ENCODE data around the gene ABCB10.
A peak's percentile ranks its signal among the peaks of the same experiment; 100 is the strongest.
"Not testable (repeated sequence)": the region's sequence is repeated elsewhere in the genome, so short reads cannot be mapped to it uniquely, and the experiment has no call there.

The ABCB10 gene

DNA sequence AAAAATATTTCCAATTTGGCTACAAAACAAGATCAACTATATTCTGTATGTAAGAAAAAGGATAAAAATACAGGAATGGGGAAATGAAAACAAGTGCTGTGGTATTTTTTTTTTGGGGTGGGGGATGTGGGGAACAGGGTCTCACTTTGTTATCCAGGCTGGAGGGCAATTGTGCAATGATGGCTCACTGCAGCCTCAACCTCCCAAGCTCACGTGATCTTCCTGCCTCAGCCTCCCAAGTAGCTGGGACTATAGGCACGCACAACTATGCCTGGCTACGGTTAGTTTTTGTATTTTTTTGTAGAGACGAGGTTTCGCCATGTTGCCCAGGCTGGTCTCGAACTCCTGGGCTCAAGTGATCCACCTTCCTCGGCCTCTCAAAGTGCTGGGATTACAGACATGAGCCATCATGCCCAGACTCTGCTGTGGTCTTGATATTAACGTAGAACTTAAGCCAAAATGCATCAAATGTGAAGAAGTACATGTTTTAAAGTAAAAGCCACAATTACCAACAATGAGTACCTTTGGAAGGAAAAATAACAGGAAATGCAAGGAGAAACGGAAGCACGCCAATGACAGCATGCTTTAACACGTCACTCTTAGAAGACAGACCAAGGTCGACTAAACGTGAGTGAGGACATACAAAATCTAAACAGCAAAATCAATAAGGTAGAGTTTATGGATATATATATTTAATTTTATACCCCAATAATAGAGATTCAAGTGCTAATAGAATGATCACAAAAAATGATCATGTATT lies 8.8 kb upstream of the ABCB10 start:
- Mint-ChIP-seq H3K4me1 (peaks cover 14% of the 10 kb centered on the region), H3K4me3 (no peak overlapping the region), H3K27ac (no peak overlapping the region), H3K27me3 (ENCODE audit: low read depth, poor library complexity) (peaks cover 8% of the 10 kb centered on the region), H3K9me3 (no peaks in the 10 kb centered on the region), H3K36me3 (ENCODE audit: low read depth) (no peaks in the 10 kb centered on the region)
- no peak for DNase-seq
- TF ChIP-seq, protein P1, sequence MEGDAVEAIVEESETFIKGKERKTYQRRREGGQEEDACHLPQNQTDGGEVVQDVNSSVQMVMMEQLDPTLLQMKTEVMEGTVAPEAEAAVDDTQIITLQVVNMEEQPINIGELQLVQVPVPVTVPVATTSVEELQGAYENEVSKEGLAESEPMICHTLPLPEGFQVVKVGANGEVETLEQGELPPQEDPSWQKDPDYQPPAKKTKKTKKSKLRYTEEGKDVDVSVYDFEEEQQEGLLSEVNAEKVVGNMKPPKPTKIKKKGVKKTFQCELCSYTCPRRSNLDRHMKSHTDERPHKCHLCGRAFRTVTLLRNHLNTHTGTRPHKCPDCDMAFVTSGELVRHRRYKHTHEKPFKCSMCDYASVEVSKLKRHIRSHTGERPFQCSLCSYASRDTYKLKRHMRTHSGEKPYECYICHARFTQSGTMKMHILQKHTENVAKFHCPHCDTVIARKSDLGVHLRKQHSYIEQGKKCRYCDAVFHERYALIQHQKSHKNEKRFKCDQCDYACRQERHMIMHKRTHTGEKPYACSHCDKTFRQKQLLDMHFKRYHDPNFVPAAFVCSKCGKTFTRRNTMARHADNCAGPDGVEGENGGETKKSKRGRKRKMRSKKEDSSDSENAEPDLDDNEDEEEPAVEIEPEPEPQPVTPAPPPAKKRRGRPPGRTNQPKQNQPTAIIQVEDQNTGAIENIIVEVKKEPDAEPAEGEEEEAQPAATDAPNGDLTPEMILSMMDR (IDR thresholded peaks at IDR 0.05) = no peak

DNA sequence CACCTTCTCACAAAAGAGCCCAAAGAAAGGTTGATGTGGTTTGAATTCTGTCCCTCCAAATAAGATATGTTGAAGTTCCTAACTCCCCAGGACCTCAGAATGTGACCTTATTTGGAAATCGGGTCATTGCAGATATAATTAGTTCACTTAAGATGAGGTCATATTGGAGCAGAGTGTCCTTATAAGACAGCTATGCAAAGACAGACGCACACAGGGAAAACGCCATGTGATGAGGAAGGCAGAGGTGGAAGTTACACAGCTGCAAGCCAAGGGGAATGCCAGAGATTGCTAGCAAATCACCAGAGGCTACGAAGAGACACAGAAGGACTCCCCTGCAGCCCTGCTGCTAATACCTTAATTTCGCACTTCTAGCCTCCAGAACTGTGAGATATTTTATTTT lies 5.2 kb upstream of the ABCB10 start:
- no peaks in the 10 kb centered on the region for H3K36me3 Mint-ChIP-seq (ENCODE audit: low read depth)
- TF ChIP-seq, protein P1 (IDR thresholded peaks at IDR 0.05) = no peak
- H3K4me1 Mint-ChIP-seq = peaks cover 23% of the 10 kb centered on the region
- H3K9me3 Mint-ChIP-seq = no peaks in the 10 kb centered on the region
- no peak overlapping the region for H3K27ac Mint-ChIP-seq
- H3K4me3 Mint-ChIP-seq = no peak overlapping the region
- H3K27me3 Mint-ChIP-seq (ENCODE audit: low read depth, poor library complexity) = peaks cover 8% of the 10 kb centered on the region
- no peak for DNase-seq

DNA sequence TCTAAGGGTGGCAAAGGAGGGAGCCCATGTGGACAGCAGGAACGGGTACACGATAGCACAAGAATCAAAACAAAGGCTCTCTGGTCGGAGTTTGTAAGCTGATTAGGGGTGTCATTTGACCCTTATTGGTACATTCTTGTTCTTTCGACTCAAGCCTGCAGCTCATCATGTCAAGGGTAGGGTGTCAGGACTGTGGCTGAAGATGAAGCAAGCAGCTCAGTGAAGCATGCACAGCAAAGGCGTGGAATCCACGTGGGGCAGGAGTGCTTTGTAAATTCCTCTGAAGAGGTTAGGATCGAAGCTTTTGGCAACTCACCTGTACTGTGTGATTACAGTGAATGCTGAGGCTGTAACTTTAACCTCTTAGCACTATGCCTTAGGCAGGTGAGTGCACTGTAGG lies 4.7 kb upstream of the ABCB10 start:
- Mint-ChIP-seq H3K27ac (no peak overlapping the region), H3K9me3 (no peaks in the 10 kb centered on the region), H3K27me3 (ENCODE audit: low read depth, poor library complexity) (peaks cover 8% of the 10 kb centered on the region), H3K36me3 (ENCODE audit: low read depth) (no peaks in the 10 kb centered on the region), H3K4me3 (no peak overlapping the region), H3K4me1 (peaks cover 23% of the 10 kb centered on the region)
- peak; percentile 29 for DNase-seq
- TF ChIP-seq, protein P1 (IDR thresholded peaks at IDR 0.05) = no peak

DNA sequence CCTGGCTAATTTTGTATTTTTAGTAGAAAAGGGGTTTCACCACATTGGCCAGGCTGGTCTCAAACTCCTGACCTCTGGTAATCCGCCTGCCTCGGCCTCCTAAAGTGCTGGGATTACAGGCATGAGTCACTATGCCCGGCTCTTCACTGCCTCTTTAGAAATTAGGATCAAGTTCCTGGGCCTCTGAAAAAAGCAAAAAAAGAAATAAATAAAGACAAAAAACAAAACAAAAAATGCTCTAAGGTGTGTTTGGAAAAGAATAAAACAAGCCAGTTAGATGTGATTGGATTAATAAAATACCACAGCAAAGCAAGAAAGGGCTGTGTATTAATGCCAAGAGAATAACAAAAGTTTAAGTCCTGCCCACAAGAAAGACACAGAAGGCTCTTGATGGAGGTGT lies 4.2 kb upstream of the ABCB10 start:
- no peak overlapping the region for H3K27ac Mint-ChIP-seq
- TF ChIP-seq, protein P1 (IDR thresholded peaks at IDR 0.05) = no peak
- peaks cover 23% of the 10 kb centered on the region for H3K4me1 Mint-ChIP-seq
- H3K9me3 Mint-ChIP-seq = no peaks in the 10 kb centered on the region
- no peak overlapping the region for H3K4me3 Mint-ChIP-seq
- H3K27me3 Mint-ChIP-seq (ENCODE audit: low read depth, poor library complexity) = peaks cover 8% of the 10 kb centered on the region
- no peak for DNase-seq
- no peaks in the 10 kb centered on the region for H3K36me3 Mint-ChIP-seq (ENCODE audit: low read depth)

DNA sequence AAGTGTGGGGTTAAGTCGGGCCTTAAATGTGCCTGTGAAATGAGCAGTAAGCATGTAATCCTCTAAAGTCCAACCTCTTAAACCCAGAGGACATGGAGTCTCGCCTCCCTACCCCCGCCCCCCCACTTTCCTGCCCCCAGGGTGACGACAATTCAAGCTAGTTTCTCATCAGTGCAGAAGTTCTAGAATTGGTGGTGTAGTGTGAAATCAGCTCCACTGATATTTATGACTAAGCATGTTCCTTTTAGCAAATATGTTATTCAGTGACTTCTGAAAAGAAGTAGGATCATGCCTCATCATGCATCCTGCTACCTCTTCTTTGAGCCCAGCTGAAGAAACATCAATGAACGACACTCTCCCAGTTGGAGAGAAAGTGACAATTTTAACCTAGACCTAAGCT lies 2.6 kb upstream of the ABCB10 start:
- no peaks in the 10 kb centered on the region for H3K36me3 Mint-ChIP-seq (ENCODE audit: low read depth)
- peaks cover 36% of the 10 kb centered on the region for H3K4me1 Mint-ChIP-seq
- no peak overlapping the region for H3K4me3 Mint-ChIP-seq
- no peak overlapping the region for H3K27ac Mint-ChIP-seq
- peaks cover 8% of the 10 kb centered on the region for H3K27me3 Mint-ChIP-seq (ENCODE audit: low read depth, poor library complexity)
- TF ChIP-seq, protein P1 (IDR thresholded peaks at IDR 0.05) = no peak
- no peaks in the 10 kb centered on the region for H3K9me3 Mint-ChIP-seq
- DNase-seq = no peak

DNA sequence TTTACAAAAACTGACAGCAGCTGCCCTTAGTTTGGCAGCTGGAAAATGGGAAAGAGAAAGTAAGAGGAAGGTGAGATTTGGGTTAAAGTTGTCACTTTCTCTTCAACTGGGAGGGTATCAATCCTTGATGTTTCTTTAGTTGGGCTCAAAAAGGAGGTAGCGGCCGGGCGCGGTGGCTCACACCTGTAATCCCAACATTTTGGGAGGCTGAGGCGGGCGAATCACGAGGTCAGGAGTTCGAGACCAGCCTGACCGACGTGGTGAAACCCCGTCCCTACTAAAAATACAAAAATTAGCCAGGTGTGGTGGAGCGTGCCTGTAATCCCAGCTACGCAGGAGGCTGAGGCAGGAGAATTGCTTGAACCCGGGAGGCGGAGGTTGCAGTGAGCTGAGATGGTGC lies 1.6 kb upstream of the ABCB10 start:
- H3K4me1 Mint-ChIP-seq = peaks cover 46% of the 10 kb centered on the region
- DNase-seq; H3K4me3 Mint-ChIP-seq; H3K9me3 Mint-ChIP-seq; H3K27me3 Mint-ChIP-seq (ENCODE audit: low read depth, poor library complexity); H3K36me3 Mint-ChIP-seq (ENCODE audit: low read depth); H3K27ac Mint-ChIP-seq: not testable (repeated sequence)

DNA sequence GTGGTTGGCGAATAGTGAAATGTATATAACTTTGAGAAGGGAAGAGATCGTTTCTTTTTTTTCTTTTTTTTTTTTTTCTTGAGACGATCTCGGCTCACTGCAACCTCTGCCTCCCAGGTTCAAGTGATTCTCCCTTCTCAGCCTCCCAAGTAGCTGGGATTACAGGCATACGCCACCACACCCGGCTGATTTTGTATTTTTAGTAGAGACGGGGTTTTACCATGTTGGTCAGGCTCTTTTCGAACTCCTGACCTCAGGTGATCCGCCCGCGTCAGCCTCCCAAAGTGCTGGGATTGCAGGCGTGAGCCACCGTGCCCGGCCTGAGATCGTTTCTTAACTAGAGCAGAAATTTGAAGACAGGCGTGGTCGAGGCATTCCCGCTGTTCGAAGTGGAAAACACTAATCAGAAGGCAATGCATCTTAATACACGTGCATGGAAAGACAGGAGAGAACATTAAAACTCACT lies 862 bp upstream of the ABCB10 start:
- H3K27me3 Mint-ChIP-seq (ENCODE audit: low read depth, poor library complexity) = peaks cover 12% of the 10 kb centered on the region
- H3K27ac Mint-ChIP-seq = peak overlapping the region; percentile 65
- H3K36me3 Mint-ChIP-seq (ENCODE audit: low read depth); H3K9me3 Mint-ChIP-seq; DNase-seq: not testable (repeated sequence)
- H3K4me1 Mint-ChIP-seq = peaks cover 53% of the 10 kb centered on the region
- peak overlapping the region; percentile 86 for H3K4me3 Mint-ChIP-seq
